IMR-90 (cell line): Measurements from ENCODE around the gene PNPLA1. TPM values are rescaled to one million over a fixed set of nuclear protein-coding genes. Genes with fewer than 3 reads are reported as not detected.
A peak's percentile ranks its signal among the peaks of the same experiment; 100 is the strongest.

Experiments used
- ATAC-seq: fragments of 200-7000 bp; cut with Tn5 transposase; 2 replicates; pipeline ENCODE4 v1.9.1; 2020; ENCODE audit warnings: low read depth, mild to moderate bottlenecking, moderate library complexity
- BruUV-seq: library from RNA; stranded (reverse); fragments of 400-500 nt; replicated peaks from 2 replicates; lab custom pipeline; 2021; lab: Mats Ljungman, UMichigan
- CTCF ChIA-PET: fragments of 300-600 bp; formaldehyde crosslinking; extraction: SDS; loops from one replicate; lab custom pipeline; 2021; ENCODE audit warnings: antibody characterized with exemption; lab: Yijun Ruan, JAX
- POLR2A ChIA-PET: fragments of 300-600 bp; sonication (Branson Sonifier 250); formaldehyde crosslinking; loops from one replicate; lab custom pipeline; 2022; ENCODE audit warnings: antibody characterized with exemption; ENCODE audit not compliant: unreplicated experiment; lab: Charles Lee
- DNase-seq: peaks from one replicate; pipeline ENCODE4 v3.0.0; 2013
- H2AFZ ChIP-seq: replicated peaks from 2 replicates; pipeline ENCODE3; 2013; ENCODE audit warnings: low read length, mild to moderate bottlenecking; ENCODE audit not compliant: poor library complexity
- H2AK5ac ChIP-seq: 2 replicates; pipeline ENCODE4 v1.6.1; 2013; ENCODE audit warnings: low read depth, low read length, inconsistent platforms
- H2AK9ac ChIP-seq: replicated peaks from 2 replicates; pipeline ENCODE3; 2013; ENCODE audit warnings: mild to moderate bottlenecking, low read depth, low read length, moderate library complexity; ENCODE audit not compliant: poor library complexity
- H2BK120ac ChIP-seq: 2 replicates; pipeline ENCODE4 v1.6.1; 2013; ENCODE audit warnings: low read depth, low read length, inconsistent platforms
- H2BK15ac ChIP-seq: 3 replicates; pipeline ENCODE4 v1.6.1; 2013; ENCODE audit warnings: low read depth, low read length, inconsistent platforms
- H2BK20ac ChIP-seq: 2 replicates; pipeline ENCODE4 v1.6.1; 2013; ENCODE audit warnings: low read depth, mild to moderate bottlenecking, inconsistent platforms, low read length, moderate library complexity
- H2BK5ac ChIP-seq: 2 replicates; pipeline ENCODE4 v1.6.1; 2013; ENCODE audit warnings: mild to moderate bottlenecking, low read depth, low read length, inconsistent platforms; ENCODE audit not compliant: poor library complexity, severe bottlenecking
- H3K14ac ChIP-seq: replicated peaks from 2 replicates; pipeline ENCODE4 v1.6.1; 2013; ENCODE audit warnings: low read depth, low read length, inconsistent platforms
- H3K18ac ChIP-seq: 2 replicates; pipeline ENCODE4 v1.6.1; 2013; ENCODE audit warnings: low read depth, low read length, control low read depth
- H3K23ac ChIP-seq: 2 replicates; pipeline ENCODE4 v1.6.1; 2013; ENCODE audit warnings: low read depth, low read length, inconsistent platforms
- H3K27ac ChIP-seq: 2 replicates; pipeline ENCODE4 v1.5.1; 2013; ENCODE audit warnings: mild to moderate bottlenecking, control low read depth, low read length; ENCODE audit not compliant: insufficient read depth
- H3K27me3 ChIP-seq: 2 replicates; pipeline ENCODE4 v1.6.1; 2013; ENCODE audit warnings: low read length; ENCODE audit not compliant: control insufficient read depth, insufficient read depth
- H3K36me3 ChIP-seq: 2 replicates; pipeline ENCODE4 v1.6.1; 2013; ENCODE audit warnings: low read length, mixed read lengths; ENCODE audit not compliant: control insufficient read depth, insufficient read depth
- H3K4ac ChIP-seq: 2 replicates; pipeline ENCODE4 v1.6.1; 2013; ENCODE audit warnings: low read depth, low read length, inconsistent platforms
- H3K4me1 ChIP-seq: 2 replicates; pipeline ENCODE4 v1.6.1; 2013; ENCODE audit warnings: low read length, mixed read lengths; ENCODE audit not compliant: control insufficient read depth, insufficient read depth
- H3K4me2 ChIP-seq: 2 replicates; pipeline ENCODE4 v1.6.1; 2013; ENCODE audit warnings: low read depth, mild to moderate bottlenecking, control low read depth, low read length, moderate library complexity
- H3K4me3 ChIP-seq: 2 replicates; pipeline ENCODE4 v1.5.1; 2013; ENCODE audit warnings: low read depth, mild to moderate bottlenecking, control low read depth, low read length, moderate library complexity; ENCODE audit not compliant: insufficient read depth
- H3K56ac ChIP-seq: 2 replicates; pipeline ENCODE4 v1.6.1; 2013; ENCODE audit warnings: low read length, inconsistent platforms; ENCODE audit not compliant: insufficient read depth; ENCODE audit errors: extremely low read depth
- H3K79me1 ChIP-seq, 2 experiments: 2 replicates each; pipeline ENCODE4 v1.6.1; 2013; ENCODE audit warnings: low read length in 2 of 2, inconsistent platforms in 1 of 2, low read depth in 1 of 2
- H3K9ac ChIP-seq: 2 replicates; pipeline ENCODE4 v1.6.1; 2013; ENCODE audit warnings: low read depth, low read length, control low read depth
- H3K9me1 ChIP-seq: 2 replicates; pipeline ENCODE4 v1.6.1; 2013; ENCODE audit warnings: low read length, inconsistent platforms; ENCODE audit not compliant: insufficient read depth
- H3K9me3 ChIP-seq: 2 replicates; pipeline ENCODE4 v1.6.1; 2013; ENCODE audit warnings: low read length; ENCODE audit not compliant: control insufficient read depth, insufficient read depth
- H4K20me1 ChIP-seq: 2 replicates; pipeline ENCODE4 v1.6.1; 2013; ENCODE audit warnings: low read length, inconsistent platforms; ENCODE audit not compliant: insufficient read depth
- H4K5ac ChIP-seq: 2 replicates; pipeline ENCODE4 v1.6.1; 2013; ENCODE audit warnings: mild to moderate bottlenecking, low read depth, low read length, control low read depth
- H4K8ac ChIP-seq, 2 experiments: 2 replicates each; pipeline ENCODE4 v1.6.1; 2013; ENCODE audit warnings: low read depth in 2 of 2, low read length in 2 of 2, control low read depth in 1 of 2, inconsistent platforms in 1 of 2
- H4K91ac ChIP-seq: 2 replicates; pipeline ENCODE4 v1.6.1; 2013; ENCODE audit warnings: low read depth, low read length, inconsistent platforms; ENCODE audit not compliant: insufficient read depth
- CEBPB ChIP-seq: IDR thresholded peaks from 2 replicates; pipeline ENCODE4 v1.6.1; 2012; ENCODE audit warnings: low read depth, low read length, improper control_type of control experiment
- WGBS, 2 experiments: methylation state at CpG; one replicate each; pipeline versions ENCODE4 v1.1.5 to v1.1.7; 2013; ENCODE audit warnings: missing lambda C conversion rate in 2 of 2; ENCODE audit not compliant: insufficient read length in 1 of 2; ENCODE audit errors: extremely low coverage in 2 of 2; 5-methylcytosine and 5-hydroxymethylcytosine counted together
- dilution Hi-C: fragments of 300-500 bp; cut with HindIII; formaldehyde crosslinking; loops from one replicate; pipeline ENCODE4 v1.14.3; 2018; ENCODE audit warnings: low sequenced_read_pairs; ENCODE audit not compliant: unreplicated experiment
- in situ Hi-C: fragments of 300-500 bp; cut with MboI; formaldehyde crosslinking; loops from 3 replicates; pipeline ENCODE4 v1.14.3; 2019; ENCODE audit warnings: low sequenced_read_pairs, inconsistent platforms, mixed read lengths
- intact Hi-C: fragments of 100-400 bp; cut with micrococcal nuclease; formaldehyde crosslinking; loops from 2 replicates; pipeline ENCODE4 v1.10.0; 2022
- polyA plus RNA-seq, 3 experiments: library from polyadenylated mRNA; depleted of rRNA; stranded (reverse); fragments of >200 nt; gene quantifications; 2 replicates each; pipeline ENCODE4 v1.2.3, GENCODE V29; 2012; ENCODE audit warnings: low replicate concordance in 1 of 3
- total RNA-seq: library from RNA; depleted of rRNA; stranded (reverse); fragments of >200 nt; gene quantifications from 2 replicates; pipeline ENCODE4 v1.2.3, GENCODE V29; 2012

PNPLA1 gene
- total and polyA plus RNA-seq, 2 of the 4 experiments (the other 2 are of a cell fraction) = not detected

DNA sequence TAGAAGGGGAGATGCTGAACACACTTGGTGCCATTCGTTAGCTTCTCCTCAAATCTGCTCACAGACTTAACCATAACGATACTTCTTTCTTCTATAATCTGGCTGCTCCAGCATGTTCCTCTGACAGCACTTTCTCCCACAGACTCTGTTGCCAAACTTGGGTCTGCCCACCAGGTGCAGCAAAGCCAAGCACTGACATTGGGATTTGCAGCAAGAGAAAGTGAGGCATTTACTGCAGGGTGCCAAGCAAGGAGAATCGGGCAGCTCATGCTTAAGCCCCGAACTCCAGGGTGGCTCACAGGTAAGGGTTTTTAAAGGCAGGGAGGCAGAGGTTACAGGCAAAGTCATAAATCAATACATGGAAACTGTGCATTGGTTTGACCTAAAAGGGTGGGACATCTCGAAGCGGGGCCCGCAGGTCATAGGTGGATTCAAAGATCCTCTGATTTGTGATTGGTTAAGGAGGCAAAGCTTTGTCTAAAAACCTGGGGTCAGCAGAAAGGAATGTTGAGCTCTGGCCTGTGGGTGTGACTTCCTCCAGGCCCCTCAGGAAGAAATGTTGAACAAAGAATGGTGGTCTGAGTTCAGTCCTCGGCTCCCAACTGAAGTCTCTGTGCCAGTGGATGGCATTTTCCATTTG lies 25.1 kb upstream of the PNPLA1 start:
- ChIA-PET POLR2A (no interaction called here), CTCF (no interaction called here)
- Histone ChIP-seq H4K91ac (no peak overlapping the region; the same call in 1 of the 2 replicates), H2BK5ac (no peak overlapping the region), H2BK15ac (no peak overlapping the region), H3K4ac (no peak overlapping the region; the same call in 1 of the 2 replicates), H2BK20ac (no peak overlapping the region), H2BK120ac (no peak overlapping the region), H3K4me3 (no peak overlapping the region), H4K8ac (no peak overlapping the region; a peak in 1 of 4 replicates), H3K27ac (no peak overlapping the region), H2AK5ac (no peak overlapping the region; the same call in 1 of the 2 replicates), H2AK9ac (no peak overlapping the region), H3K18ac (no peak overlapping the region), H3K36me3 (no peaks in the 10 kb centered on the region), H3K9me3 (no peaks in the 10 kb centered on the region), H3K27me3 (no peaks in the 10 kb centered on the region), H3K14ac (0 out of 2 replicates have a peak overlapping the region, but pooled peaks have one; percentile 33), H3K79me1 (no peaks in the 10 kb centered on the region), H3K9ac (no peak overlapping the region), H3K56ac (no peak overlapping the region), H3K4me1 (peaks cover 14% of the 10 kb centered on the region), H4K5ac (no peak overlapping the region), H4K20me1 (no peaks in the 10 kb centered on the region), H3K23ac (0 out of 2 replicates have a peak overlapping the region, but pooled peaks have one; percentile 10), H2AFZ (peak overlapping the region; percentile 75), H3K4me2 (no peak overlapping the region), H3K9me1 (peaks cover 16% of the 10 kb centered on the region)
- WGBS, 2 experiments = 67% methylated on average over 3 of the region's 8 CpGs; no CpG with 5 or more reads in 1 of the 2 experiments
- DNase-seq = peak; percentile 36
- in situ Hi-C loops (no loop called here), dilution Hi-C loops (no loop called here), intact Hi-C loops (no loop called here)
- TF ChIP-seq CEBPB = no peak
- no TSS peak for BruUV-seq
- ATAC-seq = no peak
